Stimulated activated CD4-positive, alpha-beta T cell treated with anti-CD3 and anti-CD28 coated beads, Interleukin-4, amount 100 ng/mL, for 1 hour (primary cell): ENCODE data around the gene CXorf51B.
"Not testable (repeated sequence)": the region's sequence is repeated elsewhere in the genome, so short reads cannot be mapped to it uniquely, and the experiment has no call there.

ENCODE experiments used
- DNase-seq: peaks from one replicate; pipeline ENCODE4 v3.0.0-alpha.2; 2020

CXorf51B gene

DNA sequence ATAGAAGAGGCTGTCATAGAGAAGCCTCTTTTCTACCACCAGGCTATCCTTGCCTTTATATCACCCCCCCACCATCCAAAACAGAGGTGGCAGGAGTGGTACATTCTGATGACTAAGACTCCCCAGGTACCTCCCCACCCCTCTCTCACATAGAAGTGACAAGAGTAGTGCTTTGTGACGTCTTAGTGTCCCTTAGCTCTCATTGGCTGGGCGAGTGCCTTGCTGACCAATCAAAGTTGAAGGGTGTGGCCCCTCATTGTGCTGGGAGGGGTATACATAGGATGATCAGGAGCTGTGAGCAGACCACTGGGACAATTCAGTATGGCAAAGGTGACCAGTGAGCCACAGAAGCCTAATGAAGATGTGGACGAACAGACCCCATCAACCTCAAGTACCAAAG, at the start of gene CXorf51B:
TSS of gene CXorf51B (plus strand) at position 301 of the 400 bp plus-strand sequence. CDS start at position 322, 21 bp downstream.
- DNase-seq = not testable (repeated sequence)

DNA sequence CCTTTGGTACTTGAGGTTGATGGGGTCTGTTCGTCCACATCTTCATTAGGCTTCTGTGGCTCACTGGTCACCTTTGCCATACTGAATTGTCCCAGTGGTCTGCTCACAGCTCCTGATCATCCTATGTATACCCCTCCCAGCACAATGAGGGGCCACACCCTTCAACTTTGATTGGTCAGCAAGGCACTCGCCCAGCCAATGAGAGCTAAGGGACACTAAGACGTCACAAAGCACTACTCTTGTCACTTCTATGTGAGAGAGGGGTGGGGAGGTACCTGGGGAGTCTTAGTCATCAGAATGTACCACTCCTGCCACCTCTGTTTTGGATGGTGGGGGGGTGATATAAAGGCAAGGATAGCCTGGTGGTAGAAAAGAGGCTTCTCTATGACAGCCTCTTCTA, 5.1 kb downstream of the CXorf51B start, which contains the start of gene CXorf51A:
TSS of gene CXorf51A (minus strand) at position 101 of the 400 bp plus-strand sequence. CDS start at position 80, 21 bp downstream.
- DNase-seq = not testable (repeated sequence)

- no peak for DNase-seq
Observed at GRCh38 chrX:146831994-146832393, 22.4 kb downstream of the CXorf51B start.

DNA sequence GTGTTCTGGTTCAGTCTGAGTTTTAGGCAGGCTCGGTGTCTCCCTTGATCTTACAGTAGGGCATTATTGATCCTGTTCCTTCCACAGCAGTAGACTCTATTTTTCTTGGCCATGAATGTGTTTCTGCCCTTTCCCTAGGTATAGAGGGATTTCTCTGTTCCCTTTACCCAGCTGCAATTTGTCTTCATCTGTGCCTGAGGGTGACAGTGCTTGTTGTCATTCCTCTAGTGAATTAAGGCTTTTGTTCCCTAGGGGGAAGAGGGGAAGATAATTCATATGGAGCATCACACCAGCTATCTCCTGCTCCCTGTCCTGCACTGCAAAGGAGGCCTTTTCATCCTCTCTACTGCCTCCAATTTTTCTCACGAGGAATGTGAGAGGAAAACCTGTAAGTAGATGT, 44.7 kb downstream of the CXorf51B start:
- no peak for DNase-seq
